Measurements from ENCODE around the gene PLEKHG4B.

GRCh38 chr5:181566-181965 lies 89.6 kb downstream of the PLEKHG4B start:
- TF ChIP-seq CTCF (IDR thresholded peaks at IDR 0.05): no peak
- TF ChIP-seq POLR2A (IDR thresholded peaks at IDR 0.05): no peak

All from thyroid gland (tissue), 4 donors.